Esophagus squamous epithelium (tissue), 5 donors: ENCODE measurements around the gene NTF3. TPM values are rescaled to one million over a fixed set of nuclear protein-coding genes. Genes with fewer than 3 reads are reported as not detected.

Experiments used
- DNase-seq: peaks from one replicate; lab custom pipeline; 2025; lab: John Stamatoyannopoulos, UW
- H3K27ac ChIP-seq, 4 donors: fragments of 200-600 bp; sonication (generic); one replicate each; pipeline ENCODE4 v1.5.1; 2016 to 2019; ENCODE audit warnings: mild to moderate bottlenecking in 1 of 4
- H3K27me3 ChIP-seq, 4 donors: fragments of 200-600 bp; sonication (generic); 1 replicate in 3 of 4; 2 replicates in 1 of 4; pipeline versions ENCODE4 v1.5.1 to v1.6.0; 2017 to 2021; ENCODE audit warnings: antibody characterized with exemption in 1 of 4
- H3K36me3 ChIP-seq, 3 donors: fragments of 200-600 bp; sonication (generic); one replicate each; pipeline ENCODE4 v1.5.1; 2016 to 2019
- H3K4me1 ChIP-seq, 3 donors: fragments of 200-600 bp; sonication (generic); one replicate each; pipeline ENCODE4 v1.5.1; 2017 to 2019
- H3K4me3 ChIP-seq, 4 donors: fragments of 200-600 bp; sonication (generic); 1 replicate in 3 of 4; 2 replicates in 1 of 4; pipeline ENCODE4 v1.5.1; 2016 to 2019; ENCODE audit warnings: mild to moderate bottlenecking in 2 of 4, moderate library complexity in 1 of 4
- H3K9me3 ChIP-seq, 3 donors: fragments of 200-600 bp; sonication (generic); one replicate each; pipeline ENCODE4 v1.5.1; 2016 to 2019
- CTCF ChIP-seq, 6 experiments: fragments of 450-650 bp in 4 of 6; fragments of 200-600 bp in 2 of 6; sonication (generic) in 2 of 6; IDR thresholded peaks; one replicate each; pipeline ENCODE4 v1.5.1; 2016 to 2019; ENCODE audit warnings: antibody characterized with exemption in 6 of 6, mild to moderate bottlenecking in 4 of 6, moderate library complexity in 4 of 6
- POLR2A ChIP-seq, 4 donors: fragments of 450-650 bp; IDR thresholded peaks; one replicate each; pipeline ENCODE4 v1.6.1; 2017; ENCODE audit warnings: antibody characterized with exemption in 4 of 4, mild to moderate bottlenecking in 4 of 4, moderate library complexity in 3 of 4
- WGBS, 2 donors: methylation state at CpG; one replicate each; pipeline ENCODE4 v1.1.5; 2018; 5-methylcytosine and 5-hydroxymethylcytosine counted together
- intact Hi-C: fragments of 100-400 bp; cut with DNase I; formaldehyde crosslinking; loops from one replicate; pipeline ENCODE4 v1.15.0; 2022
- total RNA-seq, 4 donors: library from RNA; depleted of rRNA; stranded (reverse); fragments of >200 nt; gene quantifications; one replicate each; pipeline ENCODE4 v1.1.0, GENCODE V29; 2016
- donor health status: DM: yes; HTN: yes; CAD: no.

NTF3 gene
- total RNA-seq, 4 donors from 2014 or later = 0.30 to 7.6 (median 1.9) TPM

- Histone ChIP-seq H3K4me3 (no peak overlapping the region), H3K4me1 (peaks cover 0 to 17% (median 3%) of the 10 kb centered on the region in 3 donors), H3K27me3 (peaks cover 0 to 84% (median 0%) of the 10 kb centered on the region in 4 donors), H3K27ac (no peak overlapping the region), H3K36me3 (no peaks in the 10 kb centered on the region), H3K9me3 (no peaks in the 10 kb centered on the region)
- DNase-seq = no peak
- 56 to 74% methylated on average over 3 to 5 of the region's 6 CpGs for WGBS, 2 donors
- intact Hi-C loops = no loop called here
- TF ChIP-seq POLR2A (IDR thresholded peaks at IDR 0.05) = no peak
- TF ChIP-seq CTCF (IDR thresholded peaks at IDR 0.05) = no peak
These were observed 71.9 kb downstream of the NTF3 start for GRCh38 chr12:5503774-5504173.

- TF ChIP-seq CTCF (IDR thresholded peaks at IDR 0.05) (no peak), POLR2A (IDR thresholded peaks at IDR 0.05) (no peak)
- intact Hi-C loops = no loop called here
- 79 to 83% methylated on average over 1 to 2 of the region's 4 CpGs for WGBS, 2 donors
- Histone ChIP-seq H3K9me3 (no peaks in the 10 kb centered on the region), H3K4me3 (no peak overlapping the region), H3K27ac (no peak overlapping the region), H3K36me3 (no peaks in the 10 kb centered on the region), H3K27me3 (peaks cover 0 to 74% (median 0%) of the 10 kb centered on the region in 4 donors), H3K4me1 (peaks cover 0 to 17% (median 3%) of the 10 kb centered on the region in 3 donors)
- DNase-seq = no peak
These were observed 73.2 kb downstream of the NTF3 start for GRCh38 chr12:5505116-5505515.

GRCh38 chr12:5505751-5506150, 73.8 kb downstream of the NTF3 start:
- intact Hi-C loops = no loop called here
- Histone ChIP-seq H3K4me3 (no peak overlapping the region), H3K4me1 (peaks cover 0 to 17% (median 3%) of the 10 kb centered on the region in 3 donors), H3K9me3 (no peaks in the 10 kb centered on the region), H3K36me3 (no peaks in the 10 kb centered on the region), H3K27ac (no peak overlapping the region), H3K27me3 (peaks cover 0 to 74% (median 0%) of the 10 kb centered on the region in 4 donors)
- no peak for TF ChIP-seq POLR2A (IDR thresholded peaks at IDR 0.05)
- no peak for TF ChIP-seq CTCF (IDR thresholded peaks at IDR 0.05)
- 40% methylated on average over 1 of the region's 2 CpGs; no CpG with 5 or more reads in 1 of the 2 donors for WGBS, 2 donors
- DNase-seq = no peak

GRCh38 chr12:5506295-5506694, 74.4 kb downstream of the NTF3 start:
- DNase-seq = no peak
- Histone ChIP-seq H3K9me3 (no peaks in the 10 kb centered on the region), H3K36me3 (no peaks in the 10 kb centered on the region), H3K27me3 (peaks cover 0 to 73% (median 0%) of the 10 kb centered on the region in 4 donors), H3K27ac (no peak overlapping the region), H3K4me3 (no peak overlapping the region), H3K4me1 (peaks cover 0 to 21% (median 3%) of the 10 kb centered on the region in 3 donors)
- TF ChIP-seq POLR2A (IDR thresholded peaks at IDR 0.05) (no peak), CTCF (IDR thresholded peaks at IDR 0.05) (no peak)
- 71 to 75% methylated on average over 3 to 4 of the region's 4 CpGs for WGBS, 2 donors
- intact Hi-C loops = no loop called here

GRCh38 chr12:5506821-5507231, 74.9 kb downstream of the NTF3 start:
- Histone ChIP-seq H3K4me1 (peaks cover 3 to 26% (median 8%) of the 10 kb centered on the region in 3 donors), H3K36me3 (no peaks in the 10 kb centered on the region), H3K27me3 (peaks cover 0 to 73% (median 0%) of the 10 kb centered on the region in 4 donors), H3K27ac (no peak overlapping the region), H3K4me3 (no peak overlapping the region), H3K9me3 (no peaks in the 10 kb centered on the region)
- WGBS, 2 donors = 64 to 86% methylated on average over 3 to 5 of the region's 6 CpGs
- TF ChIP-seq POLR2A (IDR thresholded peaks at IDR 0.05) (no peak), CTCF (IDR thresholded peaks at IDR 0.05) (no peak)
- no peak for DNase-seq
- intact Hi-C loops = no loop called here
